AG09319 (cell line): Measurements from ENCODE around the gene C20orf96.

Experiments used
- DNase-seq: peaks from one replicate; pipeline ENCODE4 v3.0.0-alpha.2; 2010; ENCODE audit warnings: low read depth; ENCODE audit errors: extremely low read depth
- TF ChIP-seq, protein P1 (sequence below): IDR thresholded peaks from 2 replicates; pipeline ENCODE4 v1.5.1; 2011; ENCODE audit warnings: low read depth, mild to moderate bottlenecking, inconsistent platforms, low read length, moderate library complexity

The C20orf96 gene

GRCh38 chr20:316316-317068 is 25.9 kb upstream of the C20orf96 start:
- peak; percentile 69 for DNase-seq

GRCh38 chr20:313948-314347 is 23.4 kb upstream of the C20orf96 start:
- TF ChIP-seq, protein P1, sequence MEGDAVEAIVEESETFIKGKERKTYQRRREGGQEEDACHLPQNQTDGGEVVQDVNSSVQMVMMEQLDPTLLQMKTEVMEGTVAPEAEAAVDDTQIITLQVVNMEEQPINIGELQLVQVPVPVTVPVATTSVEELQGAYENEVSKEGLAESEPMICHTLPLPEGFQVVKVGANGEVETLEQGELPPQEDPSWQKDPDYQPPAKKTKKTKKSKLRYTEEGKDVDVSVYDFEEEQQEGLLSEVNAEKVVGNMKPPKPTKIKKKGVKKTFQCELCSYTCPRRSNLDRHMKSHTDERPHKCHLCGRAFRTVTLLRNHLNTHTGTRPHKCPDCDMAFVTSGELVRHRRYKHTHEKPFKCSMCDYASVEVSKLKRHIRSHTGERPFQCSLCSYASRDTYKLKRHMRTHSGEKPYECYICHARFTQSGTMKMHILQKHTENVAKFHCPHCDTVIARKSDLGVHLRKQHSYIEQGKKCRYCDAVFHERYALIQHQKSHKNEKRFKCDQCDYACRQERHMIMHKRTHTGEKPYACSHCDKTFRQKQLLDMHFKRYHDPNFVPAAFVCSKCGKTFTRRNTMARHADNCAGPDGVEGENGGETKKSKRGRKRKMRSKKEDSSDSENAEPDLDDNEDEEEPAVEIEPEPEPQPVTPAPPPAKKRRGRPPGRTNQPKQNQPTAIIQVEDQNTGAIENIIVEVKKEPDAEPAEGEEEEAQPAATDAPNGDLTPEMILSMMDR = no peak
- no peak for DNase-seq

More at GRCh38 chr20:316316-317068, 25.9 kb upstream of the C20orf96 start:
- TF ChIP-seq, protein P1 = no peak

GRCh38 chr20:313402-313801 is 22.9 kb upstream of the C20orf96 start:
- TF ChIP-seq, protein P1 = no peak

GRCh38 chr20:312866-313265 is 22.3 kb upstream of the C20orf96 start:
- no peak for DNase-seq
- TF ChIP-seq, protein P1 = no peak

More at GRCh38 chr20:313402-313801, 22.9 kb upstream of the C20orf96 start:
- no peak for DNase-seq

- DNase-seq = no peak
- TF ChIP-seq, protein P1 = no peak
Measured at GRCh38 chr20:312067-312466, 21.5 kb upstream of the C20orf96 start.

DNA sequence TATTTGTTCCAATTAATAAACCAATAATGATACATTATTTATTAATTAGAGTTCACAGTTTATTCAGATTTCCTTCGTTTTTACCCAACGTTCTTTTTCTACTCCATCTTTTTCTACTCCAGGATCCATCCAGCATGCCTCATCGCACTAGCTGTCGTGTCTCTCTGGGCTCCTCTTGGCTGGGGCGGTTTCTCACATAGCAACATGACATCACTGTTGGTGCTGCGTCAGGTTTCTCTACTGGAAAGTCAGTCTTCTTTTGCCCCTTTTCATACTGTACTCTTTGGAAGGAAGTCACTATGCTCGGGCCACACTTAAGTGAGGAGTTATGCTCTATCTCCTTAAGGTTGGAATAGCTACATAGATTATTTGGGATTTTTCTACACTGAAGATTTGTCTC is 21.1 kb upstream of the C20orf96 start:
- no peak for DNase-seq
- TF ChIP-seq, protein P1 = no peak

DNA sequence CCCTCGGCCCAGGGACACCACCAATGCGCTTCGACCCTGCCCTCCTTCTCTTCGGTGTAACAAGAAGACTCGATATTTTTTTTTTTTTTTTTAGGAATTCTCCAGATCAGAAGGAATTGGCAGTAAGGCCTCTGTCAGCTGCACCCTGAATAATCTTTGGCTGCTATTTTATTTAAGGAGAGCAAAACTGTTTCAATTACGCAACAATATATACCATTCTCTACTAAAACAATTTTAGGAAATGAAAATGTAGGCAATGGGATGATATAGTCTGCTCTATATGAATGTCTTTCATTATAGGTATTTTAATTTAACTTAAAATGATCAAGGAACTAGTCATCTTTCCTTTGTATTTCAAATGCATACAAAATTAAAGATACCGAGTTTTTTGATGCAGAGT is 20.1 kb upstream of the C20orf96 start:
- TF ChIP-seq, protein P1 = no peak
- DNase-seq = no peak
